Lower lobe of right lung (tissue), 2 donors: Measurements from ENCODE around the gene SLC25A42. TPM values are rescaled to one million over a fixed set of nuclear protein-coding genes. Genes with fewer than 3 reads are reported as not detected.
A peak's percentile ranks its signal among the peaks of the same experiment; 100 is the strongest.

Experiments used
- ATAC-seq, 2 donors: fragments of 200-7000 bp; cut with Tn5 transposase; one replicate each; pipeline ENCODE4 v1.9.1; 2020 to 2022; ENCODE audit warnings: mild to moderate bottlenecking in 2 of 2, moderate library complexity in 2 of 2
- DNase-seq: peaks from one replicate; pipeline ENCODE4 v3.0.0-alpha.2; 2020
- H3K27ac ChIP-seq: fragments of 200-600 bp; one replicate; pipeline ENCODE4 v1.8.0; 2022
- H3K27me3 ChIP-seq: fragments of 200-600 bp; one replicate; pipeline ENCODE4 v1.8.0; 2022; ENCODE audit warnings: low read depth
- H3K36me3 ChIP-seq: fragments of 200-600 bp; one replicate; pipeline ENCODE4 v1.8.0; 2022; ENCODE audit warnings: mild to moderate bottlenecking
- H3K4me1 ChIP-seq: fragments of 200-600 bp; one replicate; pipeline ENCODE4 v1.8.0; 2022
- H3K4me3 ChIP-seq: fragments of 200-600 bp; one replicate; pipeline ENCODE4 v1.8.0; 2022; ENCODE audit warnings: mild to moderate bottlenecking
- H3K9me3 ChIP-seq: fragments of 200-600 bp; one replicate; pipeline ENCODE4 v1.8.0; 2022
- CTCF ChIP-seq: fragments of 200-600 bp; IDR thresholded peaks from one replicate; pipeline ENCODE4 v1.8.0; 2022; ENCODE audit warnings: antibody characterized with exemption, mild to moderate bottlenecking
- intact Hi-C: fragments of 100-400 bp; cut with DNase I; formaldehyde crosslinking; loops from one replicate; pipeline ENCODE4 v1.11.0; 2022
- total RNA-seq: library from RNA; stranded (reverse); fragmentation: NEBNext Ultra II Directional; extraction: Animal tissue kit (Norgen Biotek cat#: 25700); gene quantifications from one replicate; pipeline ENCODE4 v1.2.1, GENCODE V29; 2021
- donor health status: DM: no; HTN: yes; CAD: no; lungs with severe emphysema.

SLC25A42 gene
- total RNA-seq, 1 donor from 2014 or later = 16.3 TPM

- no peaks in the 10 kb centered on the region for H3K36me3 ChIP-seq
- peaks cover 26% of the 10 kb centered on the region for H3K4me1 ChIP-seq
- H3K9me3 ChIP-seq = no peaks in the 10 kb centered on the region
- no peak overlapping the region for H3K4me3 ChIP-seq
- no peak for DNase-seq
- no peak overlapping the region for H3K27ac ChIP-seq
- no peak for ATAC-seq
- intact Hi-C loops = no loop called here
- no peaks in the 10 kb centered on the region for H3K27me3 ChIP-seq
- no peak for TF ChIP-seq CTCF
Observed at GRCh38 chr19:19074196-19074882, 10.5 kb downstream of the SLC25A42 start.

- DNase-seq (no peak), ATAC-seq (no peak)
- no peak for TF ChIP-seq CTCF
- intact Hi-C loops = no loop called here
- Histone ChIP-seq H3K36me3 (no peaks in the 10 kb centered on the region), H3K27ac (no peak overlapping the region), H3K4me1 (peaks cover 24% of the 10 kb centered on the region), H3K9me3 (no peaks in the 10 kb centered on the region), H3K27me3 (no peaks in the 10 kb centered on the region), H3K4me3 (no peak overlapping the region)
Observed at GRCh38 chr19:19075126-19075525, 11.3 kb downstream of the SLC25A42 start.

GRCh38 chr19:19076476-19076875, 12.7 kb downstream of the SLC25A42 start:
- H3K27me3 ChIP-seq = no peaks in the 10 kb centered on the region
- H3K4me1 ChIP-seq = peaks cover 24% of the 10 kb centered on the region
- ATAC-seq (no peak), DNase-seq (no peak)
- no peak for TF ChIP-seq CTCF
- no peaks in the 10 kb centered on the region for H3K9me3 ChIP-seq
- H3K4me3 ChIP-seq = no peak overlapping the region
- intact Hi-C loops = no loop called here
- no peak overlapping the region for H3K27ac ChIP-seq
- no peaks in the 10 kb centered on the region for H3K36me3 ChIP-seq

GRCh38 chr19:19077103-19077502, 13.3 kb downstream of the SLC25A42 start:
- H3K9me3 ChIP-seq = no peaks in the 10 kb centered on the region
- no peaks in the 10 kb centered on the region for H3K27me3 ChIP-seq
- intact Hi-C loops = no loop called here
- ATAC-seq (peak; percentile 48 to 66), DNase-seq (no peak)
- no peak overlapping the region for H3K4me3 ChIP-seq
- peaks cover 24% of the 10 kb centered on the region for H3K4me1 ChIP-seq
- no peak for TF ChIP-seq CTCF
- no peaks in the 10 kb centered on the region for H3K36me3 ChIP-seq
- H3K27ac ChIP-seq = peak overlapping the region; percentile 31

- no peak for TF ChIP-seq CTCF
- Histone ChIP-seq H3K4me3 (no peak overlapping the region), H3K9me3 (no peaks in the 10 kb centered on the region), H3K27me3 (no peaks in the 10 kb centered on the region), H3K36me3 (no peaks in the 10 kb centered on the region), H3K4me1 (peaks cover 14% of the 10 kb centered on the region), H3K27ac (no peak overlapping the region)
- ATAC-seq (no peak), DNase-seq (no peak)
- intact Hi-C loops = no loop called here
Observed at GRCh38 chr19:19078801-19079200, 15.0 kb downstream of the SLC25A42 start.
